Natural killer cell (primary cell): ENCODE data around the gene CHKB. TPM values are rescaled to one million over a fixed set of nuclear protein-coding genes. Genes with fewer than 3 reads are reported as not detected.

ENCODE experiments used
- ATAC-seq, 3 donors: fragments of 150-1000 bp in 2 of 3; fragments of 200-7000 bp in 1 of 3; cut with Tn5 transposase; 1 replicate in 1 of 3; 2 replicates in 2 of 3; pipeline ENCODE4 v1.10.0; 2021; ENCODE audit warnings: mild to moderate bottlenecking in 2 of 3, moderate library complexity in 2 of 3
- DNase-seq, 2 donors: peaks; one replicate each; pipeline versions ENCODE4 v3.0.0 to v3.0.0-alpha.2; 2013 to 2021; ENCODE audit warnings: mixed read lengths in 1 of 2
- H3K27ac ChIP-seq: one replicate; pipeline ENCODE4 v1.5.1; 2013; ENCODE audit warnings: mild to moderate bottlenecking, low read length
- H3K27me3 ChIP-seq: one replicate; pipeline ENCODE4 v1.6.1; 2013; ENCODE audit warnings: low read length; ENCODE audit not compliant: control insufficient read depth, insufficient read depth
- H3K36me3 ChIP-seq: one replicate; pipeline ENCODE4 v1.6.1; 2013; ENCODE audit warnings: low read length; ENCODE audit not compliant: control insufficient read depth, insufficient read depth
- H3K4me1 ChIP-seq: one replicate; pipeline ENCODE4 v1.6.1; 2013; ENCODE audit warnings: low read length; ENCODE audit not compliant: control insufficient read depth, insufficient read depth
- H3K4me3 ChIP-seq: one replicate; pipeline ENCODE4 v1.5.1; 2013; ENCODE audit warnings: low read length
- H3K9me3 ChIP-seq: one replicate; pipeline ENCODE4 v1.6.1; 2013; ENCODE audit warnings: low read length; ENCODE audit not compliant: control insufficient read depth, insufficient read depth
- H3K27ac Mint-ChIP-seq, 2 donors: one replicate each; pipeline ENCODE4 v1.8.0; 2022; ENCODE audit warnings: mild to moderate bottlenecking in 2 of 2, mixed read lengths in 2 of 2, moderate library complexity in 1 of 2
- H3K27me3 Mint-ChIP-seq, 2 donors: one replicate each; pipeline ENCODE4 v1.8.0; 2022; ENCODE audit warnings: low read depth in 2 of 2, mixed read lengths in 2 of 2
- H3K36me3 Mint-ChIP-seq: one replicate; pipeline ENCODE4 v1.8.0; 2022; ENCODE audit warnings: mixed read lengths
- H3K4me1 Mint-ChIP-seq, 2 donors: one replicate each; pipeline ENCODE4 v1.8.0; 2022; ENCODE audit warnings: mixed read lengths in 2 of 2
- H3K4me3 Mint-ChIP-seq: one replicate; pipeline ENCODE4 v1.8.0; 2022; ENCODE audit warnings: mild to moderate bottlenecking, moderate library complexity, mixed read lengths
- H3K9me3 Mint-ChIP-seq, 2 donors: one replicate each; pipeline ENCODE4 v1.8.0; 2022; ENCODE audit warnings: mixed read lengths in 2 of 2
- WGBS: methylation state at CpG from one replicate; pipeline ENCODE4 v1.1.7; 2013; ENCODE audit warnings: missing lambda C conversion rate; ENCODE audit not compliant: insufficient coverage; 5-methylcytosine and 5-hydroxymethylcytosine counted together
- intact Hi-C: fragments of 100-400 bp; cut with micrococcal nuclease; formaldehyde crosslinking; loops from one replicate; pipeline ENCODE4 v1.14.2; 2022
- total RNA-seq, 4 donors: library from RNA; stranded (reverse); fragments of 120-200 nt in 1 of 4; gene quantifications; one replicate each; pipeline versions ENCODE4 v1.2.3 to v1.2.4, GENCODE V29; 2013 to 2022
- TF ChIP-seq, protein P1 (sequence below): fragments of 200-600 bp; IDR thresholded peaks from one replicate; pipeline ENCODE4 v1.8.0; 2022; ENCODE audit warnings: antibody characterized with exemption

CHKB gene
- total RNA-seq, 3 donors from 2014 or later (not counting 1 experiment from before 2014, with no cell fraction given) = 166 to 204 (median 180) TPM

DNA sequence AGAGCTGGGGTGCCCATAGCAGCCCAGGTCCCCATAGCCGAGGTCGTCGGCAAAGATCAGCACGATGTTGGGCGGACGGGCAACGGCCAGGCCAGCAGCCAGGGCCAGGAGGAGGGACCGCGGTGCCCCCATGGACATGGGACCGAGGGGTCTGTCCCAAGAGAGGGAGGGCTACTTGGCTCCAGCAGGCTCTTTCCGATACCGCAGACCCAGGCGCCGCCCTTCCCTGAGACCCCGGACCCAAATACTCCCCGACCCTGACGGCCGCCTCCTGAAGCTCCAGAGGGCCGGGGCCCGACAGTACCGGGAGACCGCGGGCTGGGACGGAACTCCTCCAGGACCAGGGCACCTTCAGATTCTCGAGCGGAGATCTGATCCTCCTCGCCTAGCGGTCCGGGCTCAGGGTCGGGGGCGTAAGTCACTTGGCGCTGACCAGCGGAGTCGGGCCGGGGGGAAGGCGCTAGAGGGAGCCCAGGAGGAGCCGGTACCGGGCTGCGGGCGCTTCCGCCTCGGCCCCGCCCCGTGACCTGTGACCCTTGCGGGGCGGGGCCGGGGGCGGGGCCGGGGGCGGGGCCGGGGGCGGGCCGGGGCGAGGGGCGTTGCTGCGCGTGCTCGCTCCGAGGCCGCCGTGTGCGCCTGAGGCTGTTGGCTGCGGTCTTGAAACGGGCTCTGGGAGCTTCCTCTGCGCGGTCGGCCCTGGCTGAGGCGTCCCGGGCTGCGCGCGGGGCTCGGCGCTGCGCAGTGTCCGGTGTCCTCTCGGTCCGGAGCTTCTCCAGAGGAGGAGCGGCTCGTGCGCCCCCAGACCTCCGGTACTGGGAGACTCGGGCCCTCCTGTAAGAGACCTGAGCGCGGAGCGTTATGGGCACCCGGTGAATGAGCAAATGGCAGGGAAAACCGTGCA, 45.2 kb upstream of the CHKB start, which contains the start of gene ARSA:
ARSA (minus strand) TSS at position 511 of the 901 bp plus-strand sequence; CDS start at position 138, 373 bp downstream.
- WGBS = 4% methylated on average over 88 of the region's 88 CpGs
- DNase-seq = peak; percentile 72 to 92
- H3K4me3 Mint-ChIP-seq = peak within 1 kb of the TSS; percentile 76
- Histone ChIP-seq H3K4me1 (peaks cover 29% of the 10 kb centered on the region), H3K9me3 (no peaks in the 10 kb centered on the region), H3K36me3 (no peaks in the 10 kb centered on the region), H3K27me3 (no peaks in the 10 kb centered on the region), H3K4me3 (peak within 1 kb of the TSS; percentile 66), H3K27ac (peak within 1 kb of the TSS; percentile 68)
- intact Hi-C loops = no loop called here
- peaks cover 21 to 35% of the 10 kb centered on the region in 2 donors for H3K4me1 Mint-ChIP-seq
- no peaks in the 10 kb centered on the region for H3K36me3 Mint-ChIP-seq
- H3K27me3 Mint-ChIP-seq = peaks cover 0 to 6% of the 10 kb centered on the region in 2 donors
- TF ChIP-seq, protein P1, sequence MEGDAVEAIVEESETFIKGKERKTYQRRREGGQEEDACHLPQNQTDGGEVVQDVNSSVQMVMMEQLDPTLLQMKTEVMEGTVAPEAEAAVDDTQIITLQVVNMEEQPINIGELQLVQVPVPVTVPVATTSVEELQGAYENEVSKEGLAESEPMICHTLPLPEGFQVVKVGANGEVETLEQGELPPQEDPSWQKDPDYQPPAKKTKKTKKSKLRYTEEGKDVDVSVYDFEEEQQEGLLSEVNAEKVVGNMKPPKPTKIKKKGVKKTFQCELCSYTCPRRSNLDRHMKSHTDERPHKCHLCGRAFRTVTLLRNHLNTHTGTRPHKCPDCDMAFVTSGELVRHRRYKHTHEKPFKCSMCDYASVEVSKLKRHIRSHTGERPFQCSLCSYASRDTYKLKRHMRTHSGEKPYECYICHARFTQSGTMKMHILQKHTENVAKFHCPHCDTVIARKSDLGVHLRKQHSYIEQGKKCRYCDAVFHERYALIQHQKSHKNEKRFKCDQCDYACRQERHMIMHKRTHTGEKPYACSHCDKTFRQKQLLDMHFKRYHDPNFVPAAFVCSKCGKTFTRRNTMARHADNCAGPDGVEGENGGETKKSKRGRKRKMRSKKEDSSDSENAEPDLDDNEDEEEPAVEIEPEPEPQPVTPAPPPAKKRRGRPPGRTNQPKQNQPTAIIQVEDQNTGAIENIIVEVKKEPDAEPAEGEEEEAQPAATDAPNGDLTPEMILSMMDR = no peak
- H3K9me3 Mint-ChIP-seq = peaks cover 0 to 3% of the 10 kb centered on the region in 2 donors
- peak; percentile 83 to 93 (median 85) for ATAC-seq
- peak within 1 kb of the TSS; percentile 77 to 94 for H3K27ac Mint-ChIP-seq

DNA sequence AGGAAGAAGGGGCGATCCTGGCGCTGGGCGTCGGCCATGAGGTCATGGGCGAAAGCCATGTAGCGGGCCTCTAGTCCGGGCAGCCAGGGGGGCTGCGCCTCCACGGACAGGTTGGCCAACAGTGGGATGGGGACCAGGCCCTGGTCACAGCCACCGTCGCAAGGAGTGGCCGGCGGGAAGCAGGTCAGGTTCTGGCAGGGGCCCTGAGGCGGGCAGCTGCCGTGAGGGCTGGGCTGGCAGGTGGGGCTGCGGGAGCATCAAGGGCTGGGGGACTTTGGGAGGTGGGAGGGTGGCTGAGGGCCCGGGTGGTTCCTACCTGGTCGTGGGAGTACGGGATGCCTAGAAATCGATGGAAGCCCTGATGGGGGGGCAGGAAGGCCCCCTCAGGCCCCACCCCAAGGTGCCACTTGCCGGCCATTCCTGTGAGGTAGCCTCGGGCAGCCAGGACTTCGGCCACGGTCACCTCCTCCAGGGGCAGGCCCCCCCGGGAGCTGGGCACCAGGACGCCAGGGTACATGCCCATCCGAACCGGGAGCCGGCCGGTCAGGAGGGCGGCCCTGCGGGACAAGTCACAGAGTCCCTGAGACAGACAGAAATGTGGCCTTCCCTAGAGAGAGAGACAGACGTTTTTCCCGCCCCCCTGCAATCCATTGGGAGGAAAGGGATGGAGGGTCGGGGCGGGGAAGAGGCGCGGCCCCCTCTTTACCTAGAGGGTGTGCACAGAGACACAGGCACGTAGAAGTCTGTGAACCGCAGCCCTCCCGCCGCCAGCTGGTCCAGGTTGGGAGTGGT, 44.4 kb upstream of the CHKB start:
- Histone ChIP-seq H3K9me3 (no peaks in the 10 kb centered on the region), H3K27ac (peak overlapping the region; percentile 68), H3K4me3 (peak overlapping the region; percentile 66), H3K27me3 (no peaks in the 10 kb centered on the region), H3K36me3 (no peaks in the 10 kb centered on the region), H3K4me1 (peaks cover 38% of the 10 kb centered on the region)
- Mint-ChIP-seq H3K4me3 (peak overlapping the region; percentile 81), H3K36me3 (no peaks in the 10 kb centered on the region), H3K4me1 (peaks cover 29 to 43% of the 10 kb centered on the region in 2 donors), H3K27me3 (peaks cover 0 to 6% of the 10 kb centered on the region in 2 donors), H3K9me3 (peaks cover 0 to 3% of the 10 kb centered on the region in 2 donors), H3K27ac (peak overlapping the region; percentile 77 to 94)
- ATAC-seq = no peak
- no peak for DNase-seq
- 89% methylated on average over 42 of the region's 42 CpGs for WGBS
- TF ChIP-seq, protein P1 = no peak
- intact Hi-C loops = no loop called here

DNA sequence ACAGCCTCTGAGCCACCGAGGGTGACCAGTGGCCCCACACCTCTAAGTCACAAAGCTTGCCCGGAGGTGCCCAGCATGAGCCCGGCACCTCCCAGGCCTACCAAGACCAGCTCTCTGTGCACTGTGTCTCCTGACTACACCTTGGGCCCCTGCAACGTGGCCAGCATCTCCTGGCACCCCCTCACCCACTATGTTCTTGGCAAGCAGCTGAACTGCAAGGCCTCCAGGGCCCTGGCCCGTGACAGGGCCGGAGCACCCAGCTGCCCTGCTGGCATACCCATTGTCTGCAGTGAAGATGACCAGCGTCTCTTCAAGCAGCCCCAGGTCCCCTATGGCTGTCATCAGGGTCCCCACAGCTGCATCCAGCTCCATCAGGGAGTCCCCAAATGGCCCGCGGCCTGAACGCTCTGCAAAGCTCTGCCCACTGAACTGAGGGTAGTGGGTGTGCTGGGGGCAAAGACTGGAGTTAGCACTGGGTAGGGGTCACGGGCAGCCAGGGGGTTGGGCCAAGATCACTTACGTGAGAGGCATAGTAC, 43.7 kb upstream of the CHKB start:
- TF ChIP-seq, protein P1 = no peak
- H3K4me1 Mint-ChIP-seq = peaks cover 36 to 50% of the 10 kb centered on the region in 2 donors
- H3K4me3 Mint-ChIP-seq = peak overlapping the region; percentile 81
- Histone ChIP-seq H3K27me3 (no peaks in the 10 kb centered on the region), H3K4me1 (peaks cover 45% of the 10 kb centered on the region), H3K36me3 (no peaks in the 10 kb centered on the region), H3K4me3 (no peak overlapping the region), H3K9me3 (no peaks in the 10 kb centered on the region), H3K27ac (no peak overlapping the region)
- no peak overlapping the region for H3K27ac Mint-ChIP-seq
- 92% methylated on average over 12 of the region's 12 CpGs for WGBS
- H3K9me3 Mint-ChIP-seq = peaks cover 0 to 3% of the 10 kb centered on the region in 2 donors
- no peak for DNase-seq
- H3K27me3 Mint-ChIP-seq = peaks cover 0 to 6% of the 10 kb centered on the region in 2 donors
- H3K36me3 Mint-ChIP-seq = no peaks in the 10 kb centered on the region
- intact Hi-C loops = no loop called here
- no peak for ATAC-seq
